Panc1 (cell line): Measurements from ENCODE around the gene TERF2IP. TPM values are rescaled to one million over a fixed set of nuclear protein-coding genes. Genes with fewer than 3 reads are reported as not detected.

ENCODE experiments used
- ATAC-seq: fragments of 200-7000 bp; cut with Tn5 transposase; 2 replicates; pipeline ENCODE4 v1.9.1; 2020; ENCODE audit warnings: mild to moderate bottlenecking, moderate library complexity
- BruUV-seq: library from RNA; stranded (reverse); fragments of 400-500 nt; replicated peaks from 2 replicates; lab custom pipeline; 2021; lab: Mats Ljungman, UMichigan
- CTCF ChIA-PET: fragments of 300-600 bp; sonication (Branson Sonifier 250); formaldehyde crosslinking; loops from one replicate; lab custom pipeline; 2022; ENCODE audit warnings: antibody characterized with exemption; lab: Charles Lee
- POLR2A ChIA-PET: fragments of 300-600 bp; sonication (Branson Sonifier 250); formaldehyde crosslinking; loops from one replicate; lab custom pipeline; 2022; ENCODE audit warnings: antibody characterized with exemption; lab: Charles Lee
- DNase-seq: peaks from one replicate; pipeline ENCODE4 v3.0.0-alpha.2; 2010; ENCODE audit warnings: low read depth, low spot score
- H3K27ac ChIP-seq: 2 replicates; pipeline ENCODE4 v1.5.1; 2011; ENCODE audit warnings: mild to moderate bottlenecking, low read length, inconsistent platforms
- H3K27me3 ChIP-seq: fragments of 200-500 bp; sonication (Bioruptor generic); 2 replicates; pipeline ENCODE4 v1.6.0; 2014; ENCODE audit warnings: low read length, inconsistent platforms; ENCODE audit not compliant: control insufficient read depth, insufficient read depth
- H3K36me3 ChIP-seq: fragments of 200-500 bp; sonication (Bioruptor generic); 2 replicates; pipeline ENCODE4 v1.5.1; 2014; ENCODE audit warnings: inconsistent platforms, mild to moderate bottlenecking, low read length, moderate library complexity; ENCODE audit not compliant: control insufficient read depth, insufficient read depth
- H3K4me1 ChIP-seq: 2 replicates; pipeline ENCODE4 v1.5.1; 2011; ENCODE audit warnings: inconsistent platforms, mild to moderate bottlenecking, low read length, moderate library complexity; ENCODE audit not compliant: control insufficient read depth, insufficient read depth
- H3K4me3 ChIP-seq, 2 experiments: 2 replicates each; pipeline ENCODE4 v1.5.1; 2011 to 2012; ENCODE audit warnings: low read depth in 2 of 2, low read length in 2 of 2, mild to moderate bottlenecking in 2 of 2, inconsistent platforms in 1 of 2, moderate library complexity in 1 of 2
- H3K9me3 ChIP-seq: fragments of 200-500 bp; sonication (Bioruptor generic); 2 replicates; pipeline ENCODE4 v1.5.1; 2014; ENCODE audit warnings: low read depth, mild to moderate bottlenecking, inconsistent platforms, low read length, moderate library complexity; ENCODE audit not compliant: control insufficient read depth, insufficient read depth
- POLR2AphosphoS5 ChIP-seq: IDR thresholded peaks from 2 replicates; pipeline ENCODE4 v1.6.1; 2012; ENCODE audit warnings: mild to moderate bottlenecking, low read depth, low read length, moderate library complexity
- SIN3A ChIP-seq: IDR thresholded peaks from 2 replicates; pipeline ENCODE4 v1.6.1; 2012; ENCODE audit warnings: low read depth, mild to moderate bottlenecking, low read length, moderate library complexity, borderline replicate concordance; ENCODE audit not compliant: insufficient read depth
- TCF7L2 ChIP-seq: IDR thresholded peaks from 2 replicates; pipeline ENCODE4 v1.6.1; 2011; ENCODE audit warnings: mild to moderate bottlenecking, low read depth, low read length, inconsistent platforms
- in situ Hi-C: cut with HindIII; loops from 2 replicates; pipeline ENCODE4 v1.10.0; 2016; ENCODE audit warnings: low sequenced_read_pairs, low pct_unique_long_range_greater_than_20kb
- intact Hi-C: fragments of 100-400 bp; cut with micrococcal nuclease; formaldehyde crosslinking; loops from one replicate; pipeline ENCODE4 v1.10.0; 2022; ENCODE audit not compliant: unreplicated experiment
- total RNA-seq: library from RNA; stranded (reverse); gene quantifications from one replicate; pipeline ENCODE4 v1.2.1, GENCODE V29; 2021; ENCODE audit not compliant: unreplicated experiment
- TF ChIP-seq, protein P1 (sequence below): fragments of 450-650 bp; IDR thresholded peaks from 2 replicates; pipeline ENCODE4 v1.5.1; 2017; ENCODE audit warnings: mild to moderate bottlenecking
- TF ChIP-seq, protein P2 (sequence below), 2 experiments: IDR thresholded peaks; 2 replicates each; pipeline ENCODE4 v1.6.1; 2011 to 2012; ENCODE audit warnings: low read depth in 2 of 2, control low read depth in 1 of 2, low read length in 1 of 2, mild to moderate bottlenecking in 1 of 2, moderate library complexity in 1 of 2; ENCODE audit not compliant: insufficient read depth in 1 of 2

TERF2IP gene
- total RNA-seq, 1 experiment from 2014 or later, result 23.3 TPM

DNA sequence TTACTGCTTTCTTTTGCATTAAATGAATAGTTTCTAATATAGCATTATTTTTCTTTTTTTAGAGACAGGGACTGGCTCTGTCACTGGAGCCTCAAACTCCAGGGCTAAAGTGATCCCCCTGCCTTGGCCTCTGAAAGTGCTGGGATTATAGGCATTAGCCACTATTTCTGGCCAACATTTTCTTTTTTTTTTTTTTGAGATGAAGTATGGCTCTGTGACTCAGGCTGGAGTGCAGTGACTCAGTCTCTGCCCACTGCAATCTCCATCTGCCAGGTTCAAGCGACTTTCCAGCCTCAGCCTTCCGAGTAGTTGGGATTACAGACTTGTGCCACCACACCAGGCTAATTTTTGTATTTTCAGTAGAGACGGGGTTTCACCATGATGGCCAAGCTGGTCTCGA is 55.7 kb downstream of the TERF2IP start:
- Histone ChIP-seq H3K27ac (no peak overlapping the region), H3K27me3 (no peaks in the 10 kb centered on the region), H3K4me3 (no peak overlapping the region), H3K9me3 (no peaks in the 10 kb centered on the region), H3K36me3 (no peaks in the 10 kb centered on the region), H3K4me1 (no peaks in the 10 kb centered on the region)
- ATAC-seq (no peak), DNase-seq (no peak)
- TF ChIP-seq SIN3A, result no peak
- TF ChIP-seq, protein P1, sequence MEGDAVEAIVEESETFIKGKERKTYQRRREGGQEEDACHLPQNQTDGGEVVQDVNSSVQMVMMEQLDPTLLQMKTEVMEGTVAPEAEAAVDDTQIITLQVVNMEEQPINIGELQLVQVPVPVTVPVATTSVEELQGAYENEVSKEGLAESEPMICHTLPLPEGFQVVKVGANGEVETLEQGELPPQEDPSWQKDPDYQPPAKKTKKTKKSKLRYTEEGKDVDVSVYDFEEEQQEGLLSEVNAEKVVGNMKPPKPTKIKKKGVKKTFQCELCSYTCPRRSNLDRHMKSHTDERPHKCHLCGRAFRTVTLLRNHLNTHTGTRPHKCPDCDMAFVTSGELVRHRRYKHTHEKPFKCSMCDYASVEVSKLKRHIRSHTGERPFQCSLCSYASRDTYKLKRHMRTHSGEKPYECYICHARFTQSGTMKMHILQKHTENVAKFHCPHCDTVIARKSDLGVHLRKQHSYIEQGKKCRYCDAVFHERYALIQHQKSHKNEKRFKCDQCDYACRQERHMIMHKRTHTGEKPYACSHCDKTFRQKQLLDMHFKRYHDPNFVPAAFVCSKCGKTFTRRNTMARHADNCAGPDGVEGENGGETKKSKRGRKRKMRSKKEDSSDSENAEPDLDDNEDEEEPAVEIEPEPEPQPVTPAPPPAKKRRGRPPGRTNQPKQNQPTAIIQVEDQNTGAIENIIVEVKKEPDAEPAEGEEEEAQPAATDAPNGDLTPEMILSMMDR, result no peak
- TF ChIP-seq TCF7L2, result no peak
- TF ChIP-seq POLR2AphosphoS5, result no peak
- TF ChIP-seq, protein P2, sequence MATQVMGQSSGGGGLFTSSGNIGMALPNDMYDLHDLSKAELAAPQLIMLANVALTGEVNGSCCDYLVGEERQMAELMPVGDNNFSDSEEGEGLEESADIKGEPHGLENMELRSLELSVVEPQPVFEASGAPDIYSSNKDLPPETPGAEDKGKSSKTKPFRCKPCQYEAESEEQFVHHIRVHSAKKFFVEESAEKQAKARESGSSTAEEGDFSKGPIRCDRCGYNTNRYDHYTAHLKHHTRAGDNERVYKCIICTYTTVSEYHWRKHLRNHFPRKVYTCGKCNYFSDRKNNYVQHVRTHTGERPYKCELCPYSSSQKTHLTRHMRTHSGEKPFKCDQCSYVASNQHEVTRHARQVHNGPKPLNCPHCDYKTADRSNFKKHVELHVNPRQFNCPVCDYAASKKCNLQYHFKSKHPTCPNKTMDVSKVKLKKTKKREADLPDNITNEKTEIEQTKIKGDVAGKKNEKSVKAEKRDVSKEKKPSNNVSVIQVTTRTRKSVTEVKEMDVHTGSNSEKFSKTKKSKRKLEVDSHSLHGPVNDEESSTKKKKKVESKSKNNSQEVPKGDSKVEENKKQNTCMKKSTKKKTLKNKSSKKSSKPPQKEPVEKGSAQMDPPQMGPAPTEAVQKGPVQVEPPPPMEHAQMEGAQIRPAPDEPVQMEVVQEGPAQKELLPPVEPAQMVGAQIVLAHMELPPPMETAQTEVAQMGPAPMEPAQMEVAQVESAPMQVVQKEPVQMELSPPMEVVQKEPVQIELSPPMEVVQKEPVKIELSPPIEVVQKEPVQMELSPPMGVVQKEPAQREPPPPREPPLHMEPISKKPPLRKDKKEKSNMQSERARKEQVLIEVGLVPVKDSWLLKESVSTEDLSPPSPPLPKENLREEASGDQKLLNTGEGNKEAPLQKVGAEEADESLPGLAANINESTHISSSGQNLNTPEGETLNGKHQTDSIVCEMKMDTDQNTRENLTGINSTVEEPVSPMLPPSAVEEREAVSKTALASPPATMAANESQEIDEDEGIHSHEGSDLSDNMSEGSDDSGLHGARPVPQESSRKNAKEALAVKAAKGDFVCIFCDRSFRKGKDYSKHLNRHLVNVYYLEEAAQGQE (IDR thresholded peaks at IDR 0.05; ENCODE audit: insufficient read depth in 1 of 2, low read depth in 2 of 2, low read length in 1 of 2), result no peak
- intact Hi-C loops, result no loop called here
- ChIA-PET POLR2A (no interaction called here), CTCF (no interaction called here)
- no TSS peak for BruUV-seq
- in situ Hi-C loops, result no loop called here

Other genes starting within 250 kb of the TERF2IP start
- 25.7 TPM for gene CFDP1, start 214.3 kb upstream of the TERF2IP start, total RNA-seq
- 19.0 TPM for gene TMEM170A, start 183.1 kb upstream of the TERF2IP start, total RNA-seq
- gene CHST6, start 152.3 kb upstream of the TERF2IP start, total RNA-seq, result 0.05 TPM
- 0.15 TPM for gene CHST5, start 111.7 kb upstream of the TERF2IP start, total RNA-seq
- gene TMEM231, start 91.5 kb upstream of the TERF2IP start, total RNA-seq, result 9.0 TPM
- 56.2 TPM for gene GABARAPL2, start 81.4 kb upstream of the TERF2IP start, total RNA-seq
- gene ADAT1, start 24.5 kb upstream of the TERF2IP start, total RNA-seq, result 46.8 TPM
- 119 TPM for gene KARS1, start 108 bp upstream of the TERF2IP start, total RNA-seq
- not detected for gene CPHXL2, start 29.2 kb downstream of the TERF2IP start, total RNA-seq
- gene DUXB, start 53.7 kb downstream of the TERF2IP start, total RNA-seq, result not detected
- not detected for gene CPHXL, start 78.7 kb downstream of the TERF2IP start, total RNA-seq